Mammary microvascular endothelial cell (primary cell): ENCODE measurements around the gene CCDC92. TPM values are rescaled to one million over a fixed set of nuclear protein-coding genes. Genes with fewer than 3 reads are reported as not detected.

Experiments used
- total RNA-seq: library from RNA; depleted of rRNA; stranded (reverse); fragments of >200 nt; gene quantifications from 2 replicates; pipeline ENCODE4 v1.2.3, GENCODE V29; 2015

The CCDC92 gene
- 11.9 and 15.6 TPM in 2 replicates for total RNA-seq

DNA sequence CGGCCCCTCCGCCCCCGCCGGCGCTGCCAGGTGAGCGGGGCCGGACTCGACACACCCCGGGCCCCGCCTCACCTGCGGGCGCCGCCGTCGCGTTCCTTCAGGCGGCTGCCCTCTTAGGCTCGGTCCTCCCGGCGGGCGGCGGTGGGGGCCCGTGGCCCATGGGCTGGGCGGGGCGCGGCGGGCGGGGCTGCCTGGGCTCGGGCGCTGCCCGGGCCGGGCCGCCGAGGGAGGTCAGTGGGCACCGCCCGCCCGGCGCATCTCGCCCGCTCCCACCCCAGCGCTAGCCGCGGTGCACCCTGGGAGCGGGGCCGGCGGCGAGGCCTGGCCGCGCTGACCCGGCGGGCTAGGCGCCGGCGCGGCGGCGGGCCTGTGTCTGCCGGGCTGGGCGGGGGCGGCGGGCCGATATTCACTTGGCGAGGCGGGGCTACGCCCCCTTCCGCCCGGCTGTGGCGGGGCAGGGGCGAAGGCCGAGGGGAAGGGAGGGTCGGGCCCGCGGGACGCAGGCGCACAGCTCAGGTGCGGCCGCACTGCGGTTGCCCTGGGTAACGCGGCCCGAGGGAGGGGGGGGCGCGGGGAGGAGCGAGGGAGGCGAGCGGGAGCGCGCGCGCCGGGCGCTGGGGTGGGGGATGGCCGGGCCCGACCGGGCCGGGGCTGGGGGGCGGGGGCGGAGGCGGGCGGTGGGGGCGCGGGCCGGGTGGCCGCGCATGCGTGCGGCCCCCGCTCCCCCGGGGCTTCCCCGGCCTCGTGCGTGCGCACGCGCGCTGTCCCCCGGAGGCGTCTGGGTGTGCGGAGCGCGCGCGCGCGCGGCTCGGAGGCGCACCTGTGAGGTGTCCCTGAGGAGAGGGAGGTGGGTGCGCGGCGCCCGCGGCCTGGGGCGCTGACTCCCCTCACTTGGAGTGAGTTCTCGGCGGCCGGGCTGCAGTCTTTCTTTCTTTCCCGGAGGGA, at the start of gene CCDC92, which contains the start of gene ZNF664:
Gene CCDC92 (minus strand): TSS at position 375 of the 945 bp plus-strand sequence. CDS start 28,526 bp downstream, outside the sequence.
Gene ZNF664 (plus strand): TSS at position 759 of the 945 bp plus-strand sequence. CDS start 38,930 bp downstream, outside the sequence.

Other genes with a start within 250 kb of the CCDC92 start
- gene DNAH10, start 210.5 kb downstream of the CCDC92 start, total RNA-seq, result 0.07 TPM in 1 of 2 replicates, not detected in the other
- 22.7 and 26.7 TPM in 2 replicates for gene ZNF664, start 384 bp upstream of the CCDC92 start, total RNA-seq